ENCODE measurements around the gene DENND2A. TPM values are rescaled to one million over a fixed set of nuclear protein-coding genes. Genes with fewer than 3 reads are reported as not detected.

Gene DENND2A
- polyA plus RNA-seq, 4 donors: 3.0 to 7.0 (median 5.7) TPM; not detected in 1

DNA sequence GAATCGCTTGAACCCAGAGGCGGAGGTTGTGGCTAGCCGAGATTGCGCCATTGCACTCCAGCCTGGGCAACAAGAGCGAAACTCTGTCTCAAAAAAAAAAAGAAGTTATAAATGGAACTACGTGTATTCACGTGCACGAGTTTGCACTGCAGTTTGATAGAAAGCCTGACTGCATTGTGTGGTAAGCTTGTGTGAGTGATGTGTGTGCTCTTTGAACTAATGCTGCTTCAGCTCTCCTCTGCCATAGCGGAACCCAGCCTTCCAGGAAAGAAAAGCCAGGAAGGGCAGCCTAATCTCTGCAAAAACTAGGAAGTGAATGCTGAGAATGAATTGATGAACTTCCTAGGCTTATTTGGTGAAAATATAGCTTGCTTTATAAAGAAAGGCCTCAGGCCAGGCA lies 145.7 kb downstream of the DENND2A start:
- Histone ChIP-seq H3K27me3 (ENCODE audit: control insufficient read depth in 3 of 3, insufficient read depth in 3 of 3, low read length in 3 of 3) (no peaks in the 10 kb centered on the region), H3K4me1 (ENCODE audit: control insufficient read depth in 3 of 3, insufficient read depth in 2 of 3, low read depth in 1 of 3, low read length in 2 of 3) (no peaks in the 10 kb centered on the region), H3K36me3 (ENCODE audit: control insufficient read depth in 3 of 3, insufficient read depth in 2 of 3, low read depth in 1 of 3, low read length in 3 of 3) (no peaks in the 10 kb centered on the region), H3K9me3 (ENCODE audit: control insufficient read depth in 2 of 2, insufficient read depth in 1 of 2, low read depth in 1 of 2, low read length in 1 of 2) (no peaks in the 10 kb centered on the region), H3K27ac (ENCODE audit: low read depth in 1 of 3, low read length in 2 of 3) (no peak overlapping the region), H3K4me3 (ENCODE audit: low read depth in 1 of 3, low read length in 3 of 3) (no peak overlapping the region)
- FAIRE-seq: no peak
- 85 to 91% (median 90%) methylated on average over 9 of the region's 9 CpGs for WGBS, 3 donors
- no peak for DNase-seq

DNA sequence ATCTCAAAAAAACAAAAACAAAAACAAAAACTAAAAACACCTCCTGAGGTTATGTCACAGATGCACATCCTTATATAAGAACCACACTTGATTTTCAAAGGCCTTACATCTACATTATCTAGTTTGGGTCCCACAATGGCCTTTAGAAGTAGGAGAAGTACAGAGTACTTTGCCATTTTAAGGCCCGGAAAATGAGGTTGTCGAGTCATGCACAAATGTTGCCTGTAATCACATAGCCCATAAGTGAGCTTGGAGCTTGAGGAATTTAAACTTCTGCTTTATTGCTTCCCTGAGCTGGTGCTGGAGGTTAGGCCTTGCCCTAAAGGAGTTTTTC lies 151.6 kb downstream of the DENND2A start:
- Histone ChIP-seq H3K27ac (ENCODE audit: low read depth in 1 of 3, low read length in 2 of 3) (no peak overlapping the region), H3K36me3 (ENCODE audit: control insufficient read depth in 3 of 3, insufficient read depth in 2 of 3, low read depth in 1 of 3, low read length in 3 of 3) (no peaks in the 10 kb centered on the region), H3K9me3 (ENCODE audit: control insufficient read depth in 2 of 2, insufficient read depth in 1 of 2, low read depth in 1 of 2, low read length in 1 of 2) (no peaks in the 10 kb centered on the region), H3K4me1 (ENCODE audit: control insufficient read depth in 3 of 3, insufficient read depth in 2 of 3, low read depth in 1 of 3, low read length in 2 of 3) (peaks cover 0 to 13% (median 0%) of the 10 kb centered on the region in 3 donors), H3K4me3 (ENCODE audit: low read depth in 1 of 3, low read length in 3 of 3) (no peak overlapping the region), H3K27me3 (ENCODE audit: control insufficient read depth in 3 of 3, insufficient read depth in 3 of 3, low read length in 3 of 3) (no peaks in the 10 kb centered on the region)
- DNase-seq: no peak
- FAIRE-seq: no peak
- 69 to 86% (median 82%) methylated on average over 2 of the region's 2 CpGs for WGBS, 3 donors

DNA sequence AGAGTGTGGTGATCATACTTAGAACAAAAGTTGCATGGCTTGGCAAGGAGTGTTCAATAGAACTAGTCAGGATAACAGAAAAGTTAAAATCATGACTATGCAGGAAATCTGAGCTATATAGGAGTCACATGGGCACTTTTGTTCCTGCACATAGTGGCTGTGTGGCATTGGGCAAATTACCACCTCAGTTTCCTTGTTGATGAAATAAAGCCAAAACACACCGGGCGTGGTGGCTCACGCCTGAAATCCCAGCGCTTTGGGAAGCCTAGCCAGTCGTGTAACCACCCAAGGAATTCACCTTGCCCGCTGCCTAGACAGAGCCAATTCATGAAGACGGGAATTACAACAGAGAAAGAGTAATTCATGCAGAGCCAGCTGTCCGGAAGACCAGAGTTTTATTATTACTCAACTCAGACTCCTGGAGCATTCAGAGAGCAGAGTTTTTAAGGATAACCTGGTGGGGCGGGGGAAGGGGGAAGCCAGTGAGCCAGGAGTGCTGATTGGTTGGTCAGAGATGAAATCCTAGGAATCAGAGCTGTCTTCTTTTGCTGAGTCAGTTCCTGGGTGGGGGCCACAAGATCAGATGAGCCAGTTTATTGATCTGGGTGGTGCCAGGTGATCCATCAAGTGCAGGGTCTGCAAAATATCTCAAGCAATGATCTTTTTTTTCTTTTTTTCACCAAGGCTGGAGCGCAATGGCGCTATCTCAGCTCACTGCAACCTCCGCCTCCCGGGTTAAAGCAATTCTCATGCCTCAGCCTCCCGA lies 154.9 kb downstream of the DENND2A start:
- peaks cover 0 to 13% (median 0%) of the 10 kb centered on the region in 3 donors for H3K4me1 ChIP-seq (ENCODE audit: control insufficient read depth in 3 of 3, insufficient read depth in 2 of 3, low read depth in 1 of 3, low read length in 2 of 3)
- H3K27ac ChIP-seq (ENCODE audit: low read depth in 1 of 3, low read length in 2 of 3): peak overlapping the region in 2 of 3 donors; percentile 56 to 61
- H3K36me3 ChIP-seq (ENCODE audit: control insufficient read depth in 3 of 3, insufficient read depth in 2 of 3, low read depth in 1 of 3, low read length in 3 of 3): no peaks in the 10 kb centered on the region
- H3K27me3 ChIP-seq (ENCODE audit: control insufficient read depth in 3 of 3, insufficient read depth in 3 of 3, low read length in 3 of 3): no peaks in the 10 kb centered on the region
- H3K9me3 ChIP-seq (ENCODE audit: control insufficient read depth in 2 of 2, insufficient read depth in 1 of 2, low read depth in 1 of 2, low read length in 1 of 2): no peaks in the 10 kb centered on the region
- WGBS, 3 donors: 38 to 67% (median 55%) methylated on average over 14 of the region's 14 CpGs
- DNase-seq (peak; percentile 41 to 61), FAIRE-seq (no peak)
- H3K4me3 ChIP-seq (ENCODE audit: low read depth in 1 of 3, low read length in 3 of 3): no peak overlapping the region

DNA sequence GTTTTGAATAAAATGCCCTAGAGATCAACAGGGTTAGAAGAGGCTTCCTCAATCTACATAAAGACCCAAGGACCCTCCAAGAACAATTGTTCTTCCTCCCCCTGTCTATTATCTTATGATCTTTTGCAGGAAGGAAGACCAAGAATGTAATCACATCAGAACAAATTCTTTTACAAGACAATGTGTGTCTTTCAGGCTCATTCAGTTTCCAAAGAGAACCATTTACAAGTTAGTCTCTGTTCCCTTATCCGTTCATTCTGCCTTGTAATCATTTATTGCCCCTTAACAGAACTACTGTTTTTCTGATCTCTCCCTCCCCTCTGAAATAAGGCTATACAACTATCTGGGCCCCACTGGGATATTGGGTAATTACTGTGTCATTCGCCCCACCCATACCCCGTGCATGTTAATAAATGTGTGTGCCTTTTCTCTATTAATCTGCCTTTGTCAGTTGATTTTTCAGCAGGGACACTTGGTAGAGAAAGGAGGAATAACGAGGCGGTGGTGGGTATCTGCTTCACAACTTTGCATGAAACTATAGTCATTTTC lies 155.6 kb downstream of the DENND2A start:
- no peaks in the 10 kb centered on the region for H3K27me3 ChIP-seq (ENCODE audit: control insufficient read depth in 3 of 3, insufficient read depth in 3 of 3, low read length in 3 of 3)
- H3K27ac ChIP-seq (ENCODE audit: low read depth in 1 of 3, low read length in 2 of 3): peak overlapping the region in 2 of 3 donors; percentile 56 to 61
- 7 to 40% (median 39%) methylated on average over 5 of the region's 5 CpGs for WGBS, 3 donors
- peaks cover 0 to 13% (median 0%) of the 10 kb centered on the region in 3 donors for H3K4me1 ChIP-seq (ENCODE audit: control insufficient read depth in 3 of 3, insufficient read depth in 2 of 3, low read depth in 1 of 3, low read length in 2 of 3)
- FAIRE-seq: no peak
- H3K36me3 ChIP-seq (ENCODE audit: control insufficient read depth in 3 of 3, insufficient read depth in 2 of 3, low read depth in 1 of 3, low read length in 3 of 3): no peaks in the 10 kb centered on the region
- H3K9me3 ChIP-seq (ENCODE audit: control insufficient read depth in 2 of 2, insufficient read depth in 1 of 2, low read depth in 1 of 2, low read length in 1 of 2): no peaks in the 10 kb centered on the region
- peak in 1 of 2 donors; percentile 25 for DNase-seq
- no peak overlapping the region for H3K4me3 ChIP-seq (ENCODE audit: low read depth in 1 of 3, low read length in 3 of 3)

DNA sequence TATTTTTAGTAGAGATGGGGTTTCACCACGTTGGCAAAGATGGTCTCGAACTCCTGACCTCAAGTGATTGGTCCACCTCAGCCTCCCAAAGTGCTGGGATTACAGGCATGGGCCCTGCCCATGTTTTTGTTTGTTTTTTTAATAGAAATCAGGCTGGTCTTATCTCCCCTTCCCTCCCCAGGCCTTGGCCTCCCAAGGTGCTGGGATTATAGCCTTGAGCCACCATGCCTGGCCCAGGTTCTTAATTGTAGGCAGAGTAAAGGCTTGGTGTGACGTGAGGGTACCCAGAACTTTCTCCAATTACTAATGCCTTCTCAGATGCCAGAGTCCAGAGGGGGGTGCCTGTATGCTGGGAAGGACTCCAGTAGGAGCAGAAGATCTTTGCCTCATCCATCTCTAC lies 156.1 kb downstream of the DENND2A start:
- no peaks in the 10 kb centered on the region for H3K27me3 ChIP-seq (ENCODE audit: control insufficient read depth in 3 of 3, insufficient read depth in 3 of 3, low read length in 3 of 3)
- H3K27ac ChIP-seq (ENCODE audit: low read depth in 1 of 3, low read length in 2 of 3): peak overlapping the region in 2 of 3 donors; percentile 19 to 61
- H3K36me3 ChIP-seq (ENCODE audit: control insufficient read depth in 3 of 3, insufficient read depth in 2 of 3, low read depth in 1 of 3, low read length in 3 of 3): no peaks in the 10 kb centered on the region
- FAIRE-seq (no peak), DNase-seq (peak in 1 of 2 donors; percentile 22)
- no peaks in the 10 kb centered on the region for H3K9me3 ChIP-seq (ENCODE audit: control insufficient read depth in 2 of 2, insufficient read depth in 1 of 2, low read depth in 1 of 2, low read length in 1 of 2)
- 61 to 83% (median 79%) methylated on average over 3 of the region's 3 CpGs for WGBS, 3 donors
- H3K4me3 ChIP-seq (ENCODE audit: low read depth in 1 of 3, low read length in 3 of 3): no peak overlapping the region
- peaks cover 0 to 17% (median 1%) of the 10 kb centered on the region in 3 donors for H3K4me1 ChIP-seq (ENCODE audit: control insufficient read depth in 3 of 3, insufficient read depth in 2 of 3, low read depth in 1 of 3, low read length in 2 of 3)

DNA sequence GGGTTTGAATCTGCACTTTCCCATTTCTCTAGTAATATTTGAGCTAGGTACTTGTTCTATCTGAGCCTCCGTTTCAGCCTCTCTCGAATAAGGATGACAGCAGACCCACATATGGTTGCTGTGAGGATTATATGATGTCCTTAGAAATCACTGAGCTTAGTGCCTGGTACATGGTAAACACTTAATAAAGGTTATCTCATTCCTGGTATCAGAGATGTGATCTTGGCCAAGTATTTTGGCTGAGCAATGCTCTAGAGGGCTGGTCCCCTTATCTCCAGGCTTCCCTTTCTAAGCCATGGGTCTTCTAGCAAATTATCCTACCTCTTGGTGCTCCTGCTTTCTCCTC lies 160.9 kb downstream of the DENND2A start:
- FAIRE-seq (no peak), DNase-seq (no peak)
- Histone ChIP-seq H3K27me3 (ENCODE audit: control insufficient read depth in 3 of 3, insufficient read depth in 3 of 3, low read length in 3 of 3) (no peaks in the 10 kb centered on the region), H3K4me1 (ENCODE audit: control insufficient read depth in 3 of 3, insufficient read depth in 2 of 3, low read depth in 1 of 3, low read length in 2 of 3) (peaks cover 0 to 7% (median 4%) of the 10 kb centered on the region in 3 donors), H3K9me3 (ENCODE audit: control insufficient read depth in 2 of 2, insufficient read depth in 1 of 2, low read depth in 1 of 2, low read length in 1 of 2) (no peaks in the 10 kb centered on the region), H3K4me3 (ENCODE audit: low read depth in 1 of 3, low read length in 3 of 3) (peak overlapping the region in 2 of 3 donors; percentile 93 to 95), H3K36me3 (ENCODE audit: control insufficient read depth in 3 of 3, insufficient read depth in 2 of 3, low read depth in 1 of 3, low read length in 3 of 3) (peaks cover 0 to 8% (median 0%) of the 10 kb centered on the region in 3 donors), H3K27ac (ENCODE audit: low read depth in 1 of 3, low read length in 2 of 3) (peak overlapping the region; percentile 94 to 96 (median 95))
- WGBS, 3 donors: 0 to 3% (median 1%) methylated on average over 2 of the region's 2 CpGs

DNA sequence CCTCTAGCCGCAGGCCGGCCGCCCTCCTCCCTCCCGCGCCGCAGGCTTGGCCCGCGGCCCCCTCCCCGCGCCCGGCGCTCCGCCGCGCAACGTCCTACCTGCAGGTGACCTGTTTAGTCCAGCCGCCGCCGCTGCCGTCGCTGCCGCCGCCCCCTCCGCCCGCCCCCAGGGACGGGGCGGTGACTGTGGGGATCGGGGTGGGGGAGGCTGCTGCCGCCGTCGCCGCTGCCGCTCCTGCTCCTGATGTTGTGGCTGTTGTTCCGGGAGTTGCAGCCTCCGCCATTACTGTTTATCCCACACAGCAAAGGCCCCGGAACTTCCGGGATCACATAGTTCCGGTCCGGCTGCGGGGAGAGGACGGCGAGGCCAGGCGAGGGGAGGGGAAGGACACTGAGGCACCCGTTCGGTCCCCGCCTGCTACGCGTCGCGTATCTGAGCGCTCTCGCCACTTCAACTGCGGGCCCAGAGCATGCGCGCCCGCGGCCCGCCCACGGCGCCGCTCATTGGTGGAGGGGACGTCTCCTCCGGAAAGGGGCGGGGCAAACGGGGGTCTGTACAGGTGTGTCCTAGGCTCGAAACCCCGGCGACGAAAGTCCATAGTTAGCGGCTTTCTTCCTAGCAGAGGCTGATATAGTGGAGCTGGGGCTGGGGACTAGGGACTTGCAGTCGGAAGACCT lies 161.4 kb downstream of the DENND2A start, which contains the start of gene MKRN1:
Gene MKRN1, minus strand, starts transcription at position 444 of the 677 bp plus-strand sequence. Its CDS starts 161 bp downstream, at position 283.
- 0 to 1% (median 1%) methylated on average over 48 to 71 of the region's 71 CpGs for WGBS, 3 donors
- peak within 1 kb of the TSS; percentile 94 to 96 (median 95) for H3K27ac ChIP-seq (ENCODE audit: low read depth in 1 of 3, low read length in 2 of 3)
- H3K4me3 ChIP-seq (ENCODE audit: low read depth in 1 of 3, low read length in 3 of 3): peak within 1 kb of the TSS; percentile 90 to 95 (median 93)
- H3K4me1 ChIP-seq (ENCODE audit: control insufficient read depth in 3 of 3, insufficient read depth in 2 of 3, low read depth in 1 of 3, low read length in 2 of 3): peaks cover 0 to 4% (median 4%) of the 10 kb centered on the region in 3 donors
- peaks cover 0 to 8% (median 0%) of the 10 kb centered on the region in 3 donors for H3K36me3 ChIP-seq (ENCODE audit: control insufficient read depth in 3 of 3, insufficient read depth in 2 of 3, low read depth in 1 of 3, low read length in 3 of 3)
- H3K9me3 ChIP-seq (ENCODE audit: control insufficient read depth in 2 of 2, insufficient read depth in 1 of 2, low read depth in 1 of 2, low read length in 1 of 2): no peaks in the 10 kb centered on the region
- peak; percentile 98 for DNase-seq
- no peak for FAIRE-seq
- H3K27me3 ChIP-seq (ENCODE audit: control insufficient read depth in 3 of 3, insufficient read depth in 3 of 3, low read length in 3 of 3): no peaks in the 10 kb centered on the region

DNA sequence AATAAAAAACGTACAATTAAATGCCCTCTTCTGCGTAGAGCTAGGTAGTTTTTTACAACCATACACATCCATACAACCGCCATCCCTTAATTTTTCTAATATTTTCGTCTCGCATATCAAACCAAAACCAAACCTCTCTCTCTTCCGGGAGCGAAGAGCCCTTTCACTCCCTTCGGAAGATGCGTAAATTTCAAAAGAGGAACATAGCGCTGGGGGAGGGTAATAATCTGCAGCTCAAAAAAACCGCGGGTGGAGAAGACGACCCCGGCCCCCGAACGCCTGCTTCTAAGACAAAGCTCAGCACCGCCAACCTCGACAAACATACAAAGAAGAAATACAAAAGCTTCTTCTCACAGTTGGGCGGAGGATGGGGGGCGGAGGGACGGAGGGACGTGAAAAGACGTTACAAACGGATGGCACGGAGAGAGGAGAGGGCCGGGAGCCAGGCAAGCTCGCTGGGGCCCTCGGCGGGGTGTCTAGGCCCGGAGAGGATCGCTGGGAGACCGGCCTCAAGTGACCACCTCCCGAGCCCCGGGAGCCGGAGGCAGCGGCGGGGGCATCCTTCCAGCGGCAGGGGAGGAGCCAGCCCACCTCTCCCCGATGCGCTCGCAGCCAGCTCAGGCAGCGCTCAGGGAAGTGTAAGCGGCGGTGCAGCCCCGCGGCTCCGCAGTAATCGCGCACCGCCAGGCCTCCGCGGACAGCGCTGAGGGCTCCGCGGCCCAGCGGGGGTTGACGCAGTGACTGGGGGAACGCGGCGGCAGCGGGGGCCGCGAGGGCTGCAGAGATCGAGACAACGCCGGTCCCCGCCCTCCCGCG lies 162.2 kb downstream of the DENND2A start:
- Histone ChIP-seq H3K4me1 (ENCODE audit: control insufficient read depth in 3 of 3, insufficient read depth in 2 of 3, low read depth in 1 of 3, low read length in 2 of 3) (peaks cover 0 to 4% (median 4%) of the 10 kb centered on the region in 3 donors), H3K9me3 (ENCODE audit: control insufficient read depth in 2 of 2, insufficient read depth in 1 of 2, low read depth in 1 of 2, low read length in 1 of 2) (no peaks in the 10 kb centered on the region), H3K36me3 (ENCODE audit: control insufficient read depth in 3 of 3, insufficient read depth in 2 of 3, low read depth in 1 of 3, low read length in 3 of 3) (peaks cover 0 to 8% (median 0%) of the 10 kb centered on the region in 3 donors), H3K4me3 (ENCODE audit: low read depth in 1 of 3, low read length in 3 of 3) (peak overlapping the region; percentile 90 to 95 (median 93)), H3K27ac (ENCODE audit: low read depth in 1 of 3, low read length in 2 of 3) (peak overlapping the region; percentile 94 to 96 (median 95)), H3K27me3 (ENCODE audit: control insufficient read depth in 3 of 3, insufficient read depth in 3 of 3, low read length in 3 of 3) (no peaks in the 10 kb centered on the region)
- WGBS, 3 donors: 0 to 1% (median 1%) methylated on average over 38 to 69 of the region's 69 CpGs
- FAIRE-seq (no peak), DNase-seq (peak in 1 of 2 donors; percentile 46)
